ENCODE data around the gene KIF1A. TPM values are rescaled to one million over a fixed set of nuclear protein-coding genes. Genes with fewer than 3 reads are reported as not detected.
A peak's percentile ranks its signal among the peaks of the same experiment; 100 is the strongest.

KIF1A gene
- total and polyA plus RNA-seq, 2 of the 13 experiments (the other 11 are each of a cell fraction or from before 2014, with no cell fraction given): 0.01 TPM; not detected in 1

GRCh38 chr2:240832205-240832727, 12.2 kb upstream of the KIF1A start (continued):
- TF ChIP-seq IRX3 (CRISPR knock-in tag; IDR thresholded peaks at IDR 0.05; ENCODE audit: borderline replicate concordance, low read depth): no peak
- no peak for TF ChIP-seq POLR2G (IDR thresholded peaks at IDR 0.05; ENCODE audit: low read depth, low read length)
- TF ChIP-seq ZNF598 (CRISPR knock-in tag; IDR thresholded peaks at IDR 0.05; ENCODE audit: borderline replicate concordance): no peak
- TF ChIP-seq ZNF430 (CRISPR knock-in tag; IDR thresholded peaks at IDR 0.05): no peak
- TF ChIP-seq HDAC2 (CRISPR knock-in tag; IDR thresholded peaks at IDR 0.05): no peak
- no peak for TF ChIP-seq STAG1 (CRISPR knock-in tag; IDR thresholded peaks at IDR 0.05)
- TF ChIP-seq ZBTB1 (CRISPR knock-in tag; IDR thresholded peaks at IDR 0.05; ENCODE audit: borderline replicate concordance): no peak
- no peak for TF ChIP-seq FOSL1 (CRISPR knock-in tag; IDR thresholded peaks at IDR 0.05; ENCODE audit: borderline replicate concordance)
- peak; percentile 59; the same call in 1 of the 2 replicates for TF ChIP-seq SIN3A (IDR thresholded peaks at IDR 0.05; ENCODE audit: borderline replicate concordance, low read depth, low read length)
- no peak for TF ChIP-seq SPEN (CRISPR knock-in tag; IDR thresholded peaks at IDR 0.05; ENCODE audit: low read depth)
- TF ChIP-seq PAWR (CRISPR knock-in tag; IDR thresholded peaks at IDR 0.05; ENCODE audit: borderline replicate concordance): no peak
- TF ChIP-seq ZSCAN29 (CRISPR knock-in tag; conservative IDR thresholded peaks at IDR 0.05): no peak
- TF ChIP-seq ZBTB10 (CRISPR knock-in tag; IDR thresholded peaks at IDR 0.05; ENCODE audit: borderline replicate concordance): no peak
- TF ChIP-seq ZNF12 (CRISPR knock-in tag; IDR thresholded peaks at IDR 0.05): no peak
- TF ChIP-seq ARID4A (CRISPR knock-in tag; IDR thresholded peaks at IDR 0.05; ENCODE audit: borderline replicate concordance): peak; percentile 57; the same call in 1 of the 2 replicates
